Inflammatory macrophage treated with lipopolysaccharide for 1 hour (primary cell): Measurements from ENCODE around the gene SBNO1.
"Not testable (repeated sequence)": the region's sequence is repeated elsewhere in the genome, so short reads cannot be mapped to it uniquely, and the experiment has no call there.

Experiments
- DNase-seq, 2 donors: peaks; one replicate each; pipeline ENCODE4 v3.0.0-alpha.2; 2020 to 2022

The SBNO1 gene

DNA sequence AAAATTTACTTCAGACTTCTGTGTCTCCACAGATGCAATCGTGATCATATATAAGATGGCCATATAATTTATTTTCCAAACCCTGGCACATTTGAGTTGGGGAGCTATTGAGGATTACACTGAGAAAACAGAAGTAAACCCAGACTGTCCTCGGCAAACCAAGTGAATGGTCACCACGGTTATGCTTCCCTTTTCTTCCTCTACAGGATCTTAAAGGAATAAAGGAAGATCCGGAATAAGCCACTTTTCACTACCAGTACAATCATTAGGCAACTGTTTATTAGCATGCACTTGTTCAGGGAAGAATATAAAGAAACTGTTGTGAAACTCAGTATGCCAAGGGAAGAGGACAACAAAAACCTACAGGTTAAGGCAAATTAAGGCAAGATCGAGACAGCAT lies 27.6 kb downstream of the SBNO1 start:
- DNase-seq = peak; percentile 27 to 43

GRCh38 chr12:123336530-123336929 lies 28.1 kb downstream of the SBNO1 start:
- no peak for DNase-seq

- DNase-seq = no peak
Measured at GRCh38 chr12:123335490-123335889, 29.2 kb downstream of the SBNO1 start.

DNA sequence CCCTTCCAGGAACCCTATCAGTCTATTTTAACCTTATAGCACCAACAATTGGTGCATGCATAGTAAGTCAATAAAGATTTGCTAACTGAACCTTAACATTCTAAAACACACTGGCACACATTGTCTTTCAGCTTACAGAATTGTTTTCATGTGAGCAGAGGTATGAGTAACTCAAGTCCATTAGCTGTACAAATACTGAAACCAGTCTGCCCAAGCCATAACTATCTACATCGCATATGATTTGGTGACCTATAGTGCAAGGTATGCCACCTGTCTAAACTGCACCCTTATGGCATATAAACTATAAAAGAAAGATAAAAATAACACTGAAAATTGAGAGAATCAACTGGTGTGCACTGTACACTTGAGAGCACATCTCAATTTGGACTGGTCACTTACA lies 34.8 kb downstream of the SBNO1 start:
- no peak for DNase-seq

DNA sequence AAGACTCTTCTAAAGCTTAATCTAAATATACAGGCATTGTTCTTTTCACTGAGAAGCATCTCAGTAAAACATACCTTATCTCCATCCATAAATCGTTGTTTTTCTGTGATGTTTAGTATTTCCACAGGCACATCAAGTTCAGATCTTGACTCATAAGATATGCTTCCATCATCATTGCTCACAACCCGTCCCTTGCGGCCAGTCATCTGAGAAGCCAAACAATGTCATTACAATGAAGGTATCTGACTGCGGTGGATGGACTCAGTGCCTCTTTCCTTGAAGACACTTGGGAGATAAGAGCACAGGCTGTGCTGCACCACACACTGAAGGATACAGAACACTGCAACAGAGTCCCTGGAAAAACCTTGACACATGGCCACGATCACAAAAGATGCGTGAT lies 44.8 kb downstream of the SBNO1 start:
- DNase-seq = no peak

- no peak for DNase-seq
Measured at GRCh38 chr12:123319273-123319672, 45.4 kb downstream of the SBNO1 start.

- not testable (repeated sequence) for DNase-seq
Measured at GRCh38 chr12:123313046-123313445, 51.6 kb downstream of the SBNO1 start.

GRCh38 chr12:123306200-123306599 lies 58.4 kb downstream of the SBNO1 start:
- DNase-seq = no peak

DNA sequence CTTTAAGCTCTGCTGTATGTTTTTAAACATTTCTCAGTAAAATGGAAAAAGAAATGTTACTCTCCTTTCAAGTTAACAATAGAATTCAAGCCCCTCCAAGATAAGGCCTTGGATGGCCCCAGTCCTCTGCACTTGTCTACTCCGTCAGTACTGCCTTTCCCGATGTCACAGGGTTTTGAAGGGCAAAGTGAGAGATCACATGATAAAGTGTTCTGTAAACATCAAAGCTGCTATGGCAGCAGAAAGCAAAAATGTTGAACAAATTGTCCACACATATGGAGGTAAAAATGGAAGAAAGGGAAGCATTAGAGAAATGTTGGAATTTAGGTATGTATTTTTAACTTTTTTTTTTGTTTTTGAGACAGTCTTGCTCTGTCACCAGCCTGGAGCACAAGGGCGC lies 59.5 kb downstream of the SBNO1 start:
- DNase-seq = no peak

- DNase-seq = no peak
Measured at GRCh38 chr12:123293178-123293760, 71.4 kb downstream of the SBNO1 start.

- DNase-seq = no peak
Measured at GRCh38 chr12:123289911-123290310, 74.7 kb downstream of the SBNO1 start.

- no peak for DNase-seq
Measured at GRCh38 chr12:123288751-123289346, 75.8 kb downstream of the SBNO1 start.

GRCh38 chr12:123286652-123287373 lies 77.8 kb downstream of the SBNO1 start:
- DNase-seq = no peak

DNA sequence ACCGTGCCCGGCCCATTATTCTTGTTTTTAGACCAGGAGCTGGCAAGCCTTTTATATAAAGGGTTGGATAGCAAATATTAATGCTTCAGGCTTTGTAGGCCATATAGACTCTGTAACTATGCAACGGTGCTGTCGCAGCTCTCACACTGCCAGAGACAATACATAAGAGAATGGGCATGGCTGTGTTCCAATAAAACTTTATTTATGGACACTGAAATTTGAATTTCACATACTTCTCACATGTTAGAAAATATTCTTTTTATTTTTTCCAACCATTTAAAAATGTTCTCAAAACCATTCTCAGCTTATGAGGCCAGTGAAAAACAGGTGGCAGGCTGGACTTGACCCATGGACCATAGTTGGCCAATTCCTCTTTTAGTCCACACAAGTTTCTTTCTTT lies 80.0 kb downstream of the SBNO1 start:
- DNase-seq = no peak

- DNase-seq = peak in 1 of 2 donors; percentile 4
Measured at GRCh38 chr12:123283461-123283860, 81.2 kb downstream of the SBNO1 start.

DNA sequence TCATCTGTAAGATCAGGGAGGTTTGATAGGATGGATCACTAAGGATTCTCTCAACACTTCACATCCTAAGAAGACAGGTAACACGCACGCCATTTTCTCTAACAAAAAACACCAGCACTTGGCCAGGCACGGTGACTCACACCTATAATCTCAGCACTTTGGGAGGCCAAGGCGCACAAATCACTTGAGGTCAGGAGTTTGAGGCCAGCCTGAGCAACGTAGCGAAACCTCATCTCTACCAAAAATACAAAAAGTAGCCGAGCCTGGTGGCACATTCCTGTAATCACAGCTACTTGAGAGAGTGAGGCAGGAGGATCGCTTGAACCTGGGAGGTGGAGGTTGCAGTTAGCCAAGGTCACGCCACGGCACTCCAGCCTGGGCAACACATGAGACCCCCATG lies 82.5 kb downstream of the SBNO1 start:
- DNase-seq = no peak

GRCh38 chr12:123280971-123281370 lies 83.7 kb downstream of the SBNO1 start:
- DNase-seq = peak in 1 of 2 donors; percentile 40

DNA sequence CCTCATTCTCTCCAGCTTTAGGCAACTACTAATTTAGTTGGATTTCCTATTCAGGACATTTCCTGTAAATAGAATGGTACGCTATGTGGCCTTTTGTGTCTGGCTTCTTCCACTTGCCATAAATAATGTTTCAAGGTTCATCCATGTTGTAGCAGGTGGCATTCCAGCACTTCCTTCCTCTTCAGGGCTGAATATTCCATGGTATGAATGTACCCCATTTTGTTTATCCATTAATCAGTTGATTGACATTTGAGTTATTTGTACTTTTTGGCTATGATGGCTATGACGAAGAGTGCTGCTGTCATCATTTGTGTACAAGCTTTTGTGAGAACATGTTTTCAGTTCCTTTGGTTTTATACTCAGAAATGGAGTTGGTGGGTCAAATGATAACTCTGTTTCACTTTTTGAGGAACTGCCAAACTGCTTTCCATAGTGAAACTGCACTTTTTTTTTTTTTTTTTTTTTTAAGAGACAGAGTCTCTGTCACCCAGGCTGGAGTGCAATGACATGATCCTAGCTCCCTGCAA lies 86.5 kb downstream of the SBNO1 start:
- DNase-seq = peak; percentile 65 to 72

GRCh38 chr12:123273166-123273565 lies 91.5 kb downstream of the SBNO1 start:
- DNase-seq = no peak

- DNase-seq = peak; percentile 45 to 68
Measured at GRCh38 chr12:123271001-123271668, 93.5 kb downstream of the SBNO1 start.

DNA sequence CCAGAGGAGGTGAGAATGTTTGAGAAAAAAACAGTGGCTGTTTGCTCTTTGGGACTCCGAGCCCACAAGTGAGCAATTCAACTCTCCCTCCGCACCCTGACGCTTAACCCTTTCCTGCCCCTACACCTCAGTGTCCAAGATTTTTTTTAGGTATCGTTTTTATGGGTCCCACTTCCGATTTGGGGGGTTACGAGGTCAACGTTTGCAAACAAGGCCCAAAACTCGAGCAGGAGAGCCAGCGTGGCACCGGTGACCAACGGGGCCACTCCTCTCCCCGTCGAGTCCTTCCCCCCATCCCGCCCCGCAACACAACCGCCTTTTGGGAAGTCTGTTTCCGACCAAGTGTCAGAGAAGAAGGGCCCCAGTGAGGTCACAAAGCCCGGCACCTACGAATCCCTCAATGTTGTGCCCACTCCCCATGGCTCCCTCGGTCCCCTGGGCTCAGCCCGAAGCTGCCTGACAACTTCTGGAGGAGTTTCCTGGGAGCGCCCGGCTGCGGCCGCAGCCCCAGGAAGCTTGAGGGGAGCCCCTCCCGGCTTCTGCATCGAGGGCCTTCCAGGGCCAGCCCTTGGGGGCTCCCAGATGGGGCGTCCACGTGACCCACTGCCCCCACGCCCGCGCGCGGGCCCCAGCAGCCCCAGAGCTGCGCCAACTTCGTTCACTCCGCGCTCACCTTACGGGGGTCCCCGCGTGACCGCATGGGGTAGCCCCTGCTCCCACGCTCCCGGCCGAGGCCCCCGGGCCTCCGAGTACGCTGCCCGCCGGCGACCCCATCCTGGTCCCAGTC lies 94.2 kb downstream of the SBNO1 start:
- DNase-seq = peak; percentile 22 to 38

DNA sequence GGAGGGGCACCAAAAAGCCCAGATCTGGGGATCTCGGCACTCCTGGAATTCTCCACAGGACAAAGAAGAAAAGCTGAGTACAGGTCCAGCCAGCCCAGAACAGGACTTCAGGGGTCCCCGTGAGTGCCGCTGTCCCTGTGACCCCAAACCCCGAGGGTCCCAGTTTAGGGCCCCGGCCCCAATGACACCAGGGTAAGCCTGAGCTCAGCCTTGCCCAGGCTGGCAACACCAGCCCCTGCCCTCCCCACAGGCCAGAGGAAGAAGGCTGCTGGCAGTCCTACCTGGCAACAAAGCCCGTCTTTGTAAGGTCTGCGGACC lies 94.8 kb downstream of the SBNO1 start:
- DNase-seq = no peak

DNA sequence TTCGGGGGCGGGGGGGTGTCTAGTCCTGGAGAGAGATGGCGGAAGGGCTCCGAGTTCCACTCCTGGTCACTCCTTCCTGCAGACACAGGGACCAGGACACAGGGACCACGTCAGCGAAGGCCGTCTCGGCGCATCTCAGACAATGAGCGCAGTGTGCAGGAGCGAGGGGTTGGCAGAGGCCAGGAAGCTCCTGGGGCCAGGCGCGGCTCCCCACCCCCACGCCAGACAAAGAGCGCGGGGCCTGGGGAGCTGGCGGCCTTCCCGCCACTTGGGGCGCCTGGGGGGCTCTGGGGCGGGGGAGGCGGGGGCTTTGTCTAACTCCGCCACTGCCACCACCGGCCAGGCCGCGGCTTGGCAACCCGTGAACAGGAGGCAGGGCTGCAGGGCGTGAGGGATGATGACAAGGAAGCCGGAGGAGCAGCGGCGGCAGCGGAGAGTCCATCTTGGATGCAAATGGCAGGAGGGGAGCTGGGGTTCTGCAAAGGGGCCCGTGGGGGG lies 95.2 kb downstream of the SBNO1 start:
- peak in 1 of 2 donors; percentile 18 for DNase-seq
